Endothelial cell of umbilical vein (primary cell): ENCODE results near the gene PDCD1LG2. TPM values are rescaled to one million over a fixed set of nuclear protein-coding genes. Genes with fewer than 3 reads are reported as not detected.

Experiments
- BruUV-seq: library from RNA; stranded (reverse); fragments of 400-500 nt; replicated peaks from 2 replicates; lab custom pipeline; 2021; lab: Mats Ljungman, UMichigan
- CTCF ChIA-PET: fragments of 300-600, 350-600 bp; sonication (Branson Sonifier 250); formaldehyde crosslinking; loops from one replicate; lab custom pipeline; 2021; ENCODE audit warnings: antibody characterized with exemption, inconsistent platforms; lab: Charles Lee
- POLR2A ChIA-PET: fragments of 300-600, 350-600 bp; sonication (Branson Sonifier 250); formaldehyde crosslinking; loops from one replicate; lab custom pipeline; 2021; ENCODE audit warnings: antibody characterized with exemption, inconsistent platforms; lab: Charles Lee
- DNase-seq: peaks from one replicate; pipeline ENCODE4 v3.0.0-alpha.2; 2011; ENCODE audit warnings: low read depth, low spot score
- FAIRE-seq: peaks from 2 replicates; lab custom pipeline; 2011; peaks lifted over from hg19 to GRCh38; lab: Jason Lieb, UNC
- H2AFZ ChIP-seq: 2 replicates; pipeline ENCODE4 v1.6.0; 2012; ENCODE audit warnings: low read depth, low read length, control low read depth, inconsistent platforms
- H3K27ac ChIP-seq: 2 replicates; pipeline ENCODE4 v1.5.1; 2011; ENCODE audit warnings: low read depth, mild to moderate bottlenecking, control low read depth, low read length, moderate library complexity; ENCODE audit not compliant: insufficient read depth
- H3K27me3 ChIP-seq, 2 experiments: 2 replicates each; pipeline versions ENCODE4 v1.6.0 to v1.6.1; 2011; ENCODE audit warnings: low read length in 2 of 2, mixed read lengths in 1 of 2; ENCODE audit not compliant: control insufficient read depth in 2 of 2, insufficient read depth in 2 of 2
- H3K36me3 ChIP-seq, 2 experiments: 2 replicates in 1 of 2; 3 replicates in 1 of 2; pipeline ENCODE4 v1.5.1; 2011; ENCODE audit warnings: low read length in 2 of 2, mild to moderate bottlenecking in 1 of 2, moderate library complexity in 1 of 2; ENCODE audit not compliant: control insufficient read depth in 2 of 2, insufficient read depth in 2 of 2; ENCODE audit errors: extremely low read depth in 1 of 2
- H3K4me1 ChIP-seq: 3 replicates; pipeline ENCODE4 v1.5.1; 2011; ENCODE audit warnings: mild to moderate bottlenecking, low read length; ENCODE audit not compliant: control insufficient read depth, insufficient read depth; ENCODE audit errors: extremely low read depth
- H3K4me2 ChIP-seq: 2 replicates; pipeline ENCODE4 v1.6.1; 2011; ENCODE audit warnings: low read length, control low read depth, mixed read lengths; ENCODE audit not compliant: insufficient read depth
- H3K4me3 ChIP-seq, 3 experiments: fragments of 200-600 bp in 1 of 3; sonication (generic), shearing (Covaris generic) in 1 of 3; replicated peaks in 1 of 3; 2 replicates each; pipeline ENCODE4 v1.5.1; 2011 to 2016; ENCODE audit warnings: control low read depth in 3 of 3, low read length in 3 of 3, mild to moderate bottlenecking in 2 of 3, inconsistent platforms in 1 of 3, low read depth in 1 of 3, moderate library complexity in 1 of 3; ENCODE audit not compliant: insufficient read depth in 1 of 3
- H3K79me2 ChIP-seq: 2 replicates; pipeline ENCODE4 v1.6.0; 2012; ENCODE audit warnings: low read length, inconsistent platforms; ENCODE audit not compliant: control insufficient read depth, insufficient read depth
- H3K9ac ChIP-seq: replicated peaks from 2 replicates; pipeline ENCODE3; 2011; ENCODE audit warnings: low read length, control low read depth; ENCODE audit not compliant: insufficient read depth; ENCODE audit errors: extremely low read depth
- H3K9me1 ChIP-seq: replicated peaks from 3 replicates; pipeline ENCODE4 v1.6.0; 2011; ENCODE audit warnings: mild to moderate bottlenecking, low read length; ENCODE audit not compliant: control insufficient read depth, insufficient read depth; ENCODE audit errors: extremely low read depth
- H3K9me3 ChIP-seq: replicated peaks from 2 replicates; pipeline ENCODE4 v1.5.1; 2012; ENCODE audit warnings: low read length, inconsistent platforms; ENCODE audit not compliant: control insufficient read depth, insufficient read depth
- H4K20me1 ChIP-seq: replicated peaks from 2 replicates; pipeline ENCODE3; 2011; ENCODE audit warnings: mild to moderate bottlenecking, low read length; ENCODE audit not compliant: control insufficient read depth, insufficient read depth; ENCODE audit errors: extremely low read depth
- CTCF ChIP-seq, 2 donors: IDR thresholded peaks; 1 replicate in 1 of 2; 2 replicates in 1 of 2; pipeline ENCODE4 v1.5.1; 2011; ENCODE audit warnings: low read length in 2 of 2, mild to moderate bottlenecking in 2 of 2, moderate library complexity in 2 of 2, control low read depth in 1 of 2, inconsistent platforms in 1 of 2, low read depth in 1 of 2; ENCODE audit not compliant: insufficient read depth in 1 of 2; ENCODE audit errors: extremely low read depth in 1 of 2
- EZH2 ChIP-seq: IDR thresholded peaks from 2 replicates; pipeline ENCODE4 v1.6.1; 2012; ENCODE audit warnings: borderline replicate concordance, low read depth, mild to moderate bottlenecking, moderate library complexity, low read length, inconsistent platforms; ENCODE audit not compliant: severe bottlenecking
- FOS ChIP-seq: IDR thresholded peaks from 2 replicates; pipeline ENCODE4 v1.6.1; 2011; ENCODE audit warnings: mild to moderate bottlenecking, low read length, moderate library complexity, borderline replicate concordance; ENCODE audit not compliant: insufficient read depth
- GATA2 ChIP-seq: IDR thresholded peaks from 2 replicates; pipeline ENCODE4 v1.7.0; 2011; ENCODE audit warnings: low read depth, mild to moderate bottlenecking, moderate library complexity, mixed read lengths, low read length; ENCODE audit not compliant: insufficient read length, insufficient read depth
- JUN ChIP-seq: IDR thresholded peaks from 2 replicates; pipeline ENCODE4 v1.6.1; 2011; ENCODE audit warnings: borderline replicate concordance, low read depth; ENCODE audit not compliant: insufficient read length, insufficient read depth
- MAX ChIP-seq: IDR thresholded peaks from 2 replicates; pipeline ENCODE4 v1.6.1; 2011; ENCODE audit not compliant: insufficient read depth, insufficient read length
- MYC ChIP-seq: IDR thresholded peaks from one replicate; pipeline ENCODE4 v1.6.1; 2011; ENCODE audit warnings: mild to moderate bottlenecking, low read depth, low read length
- POLR2A ChIP-seq: IDR thresholded peaks from 2 replicates; pipeline ENCODE4 v1.6.1; 2012; ENCODE audit warnings: low read depth, mild to moderate bottlenecking, control low read depth, low read length
- POLR2AphosphoS5 ChIP-seq: IDR thresholded peaks from 2 replicates; pipeline ENCODE4 v1.6.1; 2012; ENCODE audit warnings: low read depth, mild to moderate bottlenecking, control low read depth, low read length, moderate library complexity; ENCODE audit not compliant: insufficient read depth
- dilution Hi-C: fragments of 300-500 bp; cut with MboI; formaldehyde crosslinking; loops from one replicate; pipeline ENCODE4 v1.15.0; 2019; ENCODE audit warnings: low sequenced_read_pairs; ENCODE audit not compliant: extremely low pct_ligation_motif_present
- intact Hi-C: fragments of 100-400 bp; cut with micrococcal nuclease; formaldehyde crosslinking; loops from one replicate; pipeline ENCODE4 v1.10.0; 2022
- polyA plus RNA-seq, 4 experiments: library from polyadenylated mRNA; depleted of rRNA in 3 of 4; stranded (reverse) in 3 of 4; unstranded in 1 of 4; fragments of >200 nt; gene quantifications; 2 replicates each; pipeline versions ENCODE4 v1.2.1 to v1.2.3, GENCODE V29; 2011 to 2012; ENCODE audit warnings: missing spikeins in 1 of 4
- total RNA-seq: library from RNA; stranded (reverse); gene quantifications from 2 replicates; pipeline ENCODE4 v1.2.3, GENCODE V29; 2021

PDCD1LG2 gene
- total and polyA plus RNA-seq, 2 donors (not counting 3 experiments of a cell fraction or from before 2014, with no cell fraction given), result 7.9 to 9.5 TPM

GRCh38 chr9:5515261-5515650, 4.9 kb downstream of the PDCD1LG2 start:
- Histone ChIP-seq H3K9me3 (no peaks in the 10 kb centered on the region), H3K79me2 (peaks cover 26% of the 10 kb centered on the region), H3K27me3 (no peaks in the 10 kb centered on the region), H2AFZ (no peak overlapping the region), H3K9ac (no peak overlapping the region), H3K4me3 (no peak overlapping the region), H4K20me1 (no peaks in the 10 kb centered on the region), H3K9me1 (no peaks in the 10 kb centered on the region), H3K27ac (no peak overlapping the region), H3K4me1 (peaks cover 30% of the 10 kb centered on the region), H3K4me2 (no peak overlapping the region), H3K36me3 (no peaks in the 10 kb centered on the region)
- dilution Hi-C loops (no loop called here), intact Hi-C loops (no loop called here)
- BruUV-seq, result no TSS peak
- ChIA-PET POLR2A (no interaction called here), CTCF (interaction anchor here (0.7 to 1.2 kb wide), 3 partner anchors 10 to 65 kb away, joined by 3 read pairs; partner anchors contain the start of gene CD274)
- TF ChIP-seq MAX (no peak), MYC (no peak), CTCF (IDR thresholded peaks at IDR 0.05; ENCODE audit: extremely low read depth in 1 of 2, insufficient read depth in 1 of 2, low read depth in 1 of 2, low read length in 2 of 2) (no peak), JUN (no peak), GATA2 (no peak), FOS (no peak), POLR2A (no peak), POLR2AphosphoS5 (no peak), EZH2 (no peak)
- FAIRE-seq, result no peak
- DNase-seq, result no peak
